Endodermal cell (in vitro differentiated cells): ENCODE data around the gene RGL1. TPM values are rescaled to one million over a fixed set of nuclear protein-coding genes. Genes with fewer than 3 reads are reported as not detected.

Experiments
- DNase-seq: peaks from one replicate; pipeline ENCODE4 v3.0.0-alpha.2; 2017
- H3K27ac ChIP-seq: 2 replicates; pipeline ENCODE4 v1.5.1; 2013; ENCODE audit warnings: mild to moderate bottlenecking, low read depth, low read length, moderate library complexity
- H3K27me3 ChIP-seq: 2 replicates; pipeline ENCODE4 v1.6.1; 2013; ENCODE audit warnings: mild to moderate bottlenecking, low read length, moderate library complexity; ENCODE audit not compliant: insufficient read depth, control insufficient read depth, poor library complexity, severe bottlenecking
- H3K36me3 ChIP-seq: 2 replicates; pipeline ENCODE4 v1.7.0; 2013; ENCODE audit warnings: mild to moderate bottlenecking, low read length, moderate library complexity; ENCODE audit not compliant: control insufficient read depth, insufficient read depth
- H3K4me1 ChIP-seq: one replicate; pipeline ENCODE4 v1.7.0; 2013; ENCODE audit warnings: low read length; ENCODE audit not compliant: control insufficient read depth, insufficient read depth
- H3K4me3 ChIP-seq: 2 replicates; pipeline ENCODE4 v1.5.1; 2013; ENCODE audit warnings: mild to moderate bottlenecking, low read length, moderate library complexity
- H3K9ac ChIP-seq: 2 replicates; pipeline ENCODE4 v1.6.1; 2013; ENCODE audit warnings: mild to moderate bottlenecking, low read length, moderate library complexity; ENCODE audit not compliant: poor library complexity, severe bottlenecking; ENCODE audit errors: extremely low read depth
- H3K9me3 ChIP-seq: 2 replicates; pipeline ENCODE4 v1.6.1; 2013; ENCODE audit warnings: mild to moderate bottlenecking, low read length, moderate library complexity; ENCODE audit not compliant: control insufficient read depth
- H3K27ac Mint-ChIP-seq: 2 replicates; pipeline ENCODE4 v1.8.0; 2020; ENCODE audit warnings: mixed read lengths
- H3K27me3 Mint-ChIP-seq: 2 replicates; pipeline ENCODE4 v1.8.0; 2021; ENCODE audit warnings: mild to moderate bottlenecking, mixed read lengths; ENCODE audit not compliant: insufficient read depth
- H3K36me3 Mint-ChIP-seq: 2 replicates; pipeline ENCODE4 v1.8.0; 2020; ENCODE audit warnings: low read depth, mixed read lengths
- H3K4me1 Mint-ChIP-seq: 2 replicates; pipeline ENCODE4 v1.8.0; 2020; ENCODE audit warnings: mixed read lengths
- H3K4me3 Mint-ChIP-seq: 2 replicates; pipeline ENCODE4 v1.8.0; 2020; ENCODE audit warnings: mild to moderate bottlenecking, moderate library complexity, mixed read lengths
- H3K9me3 Mint-ChIP-seq: 2 replicates; pipeline ENCODE4 v1.8.0; 2020; ENCODE audit warnings: mild to moderate bottlenecking, mixed read lengths
- CTCF ChIP-seq: fragments of 200-600 bp; sonication (generic); conservative IDR thresholded peaks from 2 replicates; pipeline ENCODE4 v1.5.0; 2021; ENCODE audit warnings: antibody characterized with exemption, mild to moderate bottlenecking
- WGBS, 2 experiments: methylation state at CpG; one replicate each; pipeline versions ENCODE4 v1.1.5 to v1.1.7; 2013; ENCODE audit warnings: missing lambda C conversion rate in 2 of 2, mixed read lengths in 1 of 2; ENCODE audit not compliant: insufficient coverage in 1 of 2, insufficient read length in 1 of 2; 5-methylcytosine and 5-hydroxymethylcytosine counted together
- total RNA-seq, 2 donors: library from RNA; stranded (reverse); fragmentation: NEBNext Ultra II Directional in 1 of 2; extraction: Animal tissue kit (Norgen Biotek cat#: 25700) in 1 of 2; gene quantifications; 2 replicates in 1 of 2; 3 replicates in 1 of 2; pipeline ENCODE4 v1.2.1, GENCODE V29; 2021

RGL1 gene
- total RNA-seq, 2 donors from 2014 or later, result 0.15 to 2.6 TPM

- no peak overlapping the region for H3K4me3 Mint-ChIP-seq
- H3K27me3 Mint-ChIP-seq, result peaks cover 6% of the 10 kb centered on the region
- DNase-seq, result no peak
- no peak overlapping the region for H3K9ac ChIP-seq
- peaks cover 2% of the 10 kb centered on the region for H3K36me3 Mint-ChIP-seq
- H3K4me3 ChIP-seq, result no peak overlapping the region
- H3K27ac Mint-ChIP-seq, result no peak overlapping the region
- no peak for TF ChIP-seq CTCF
- peaks cover 7% of the 10 kb centered on the region for H3K27me3 ChIP-seq
- no peaks in the 10 kb centered on the region for H3K36me3 ChIP-seq
- no peak overlapping the region for H3K27ac ChIP-seq
- H3K9me3 ChIP-seq, result peaks cover 36% of the 10 kb centered on the region
- H3K4me1 Mint-ChIP-seq, result peaks cover 4% of the 10 kb centered on the region
- H3K9me3 Mint-ChIP-seq, result peaks cover 49% of the 10 kb centered on the region
- no peaks in the 10 kb centered on the region for H3K4me1 ChIP-seq
Measured at GRCh38 chr1:183764981-183765380, 39.9 kb upstream of the RGL1 start.

- H3K27me3 ChIP-seq, result no peaks in the 10 kb centered on the region
- H3K36me3 ChIP-seq, result no peaks in the 10 kb centered on the region
- Mint-ChIP-seq H3K27ac (no peak overlapping the region), H3K4me3 (no peak overlapping the region), H3K36me3 (peaks cover 14% of the 10 kb centered on the region), H3K9me3 (peaks cover 46% of the 10 kb centered on the region), H3K27me3 (no peaks in the 10 kb centered on the region), H3K4me1 (no peaks in the 10 kb centered on the region)
- no peak overlapping the region for H3K4me3 ChIP-seq
- H3K9ac ChIP-seq, result no peak overlapping the region
- H3K27ac ChIP-seq, result no peak overlapping the region
- 79 to 83% methylated on average over 4 to 5 of the region's 5 CpGs for WGBS, 2 experiments
- no peaks in the 10 kb centered on the region for H3K4me1 ChIP-seq
- no peak for DNase-seq
- no peak for TF ChIP-seq CTCF
- peaks cover 38% of the 10 kb centered on the region for H3K9me3 ChIP-seq
Measured at GRCh38 chr1:183769956-183770815, 34.7 kb upstream of the RGL1 start.

- no peaks in the 10 kb centered on the region for H3K4me1 ChIP-seq
- H3K27ac ChIP-seq, result no peak overlapping the region
- no peak overlapping the region for H3K9ac ChIP-seq
- Mint-ChIP-seq H3K36me3 (peaks cover 14% of the 10 kb centered on the region), H3K27me3 (no peaks in the 10 kb centered on the region), H3K4me1 (no peaks in the 10 kb centered on the region), H3K4me3 (no peak overlapping the region), H3K9me3 (peaks cover 50% of the 10 kb centered on the region), H3K27ac (no peak overlapping the region)
- H3K27me3 ChIP-seq, result no peaks in the 10 kb centered on the region
- no peak overlapping the region for H3K4me3 ChIP-seq
- TF ChIP-seq CTCF, result no peak
- no peak for DNase-seq
- no peaks in the 10 kb centered on the region for H3K36me3 ChIP-seq
- H3K9me3 ChIP-seq, result peaks cover 39% of the 10 kb centered on the region
Measured at GRCh38 chr1:183770816-183771128, 34.1 kb upstream of the RGL1 start.
